Erythroblast (primary cell): ENCODE measurements around the gene ABCC3.

ENCODE experiments used
- DNase-seq, 2 experiments: peaks; one replicate each; lab custom pipeline; 2025; lab: John Stamatoyannopoulos, UW
- GATA1 ChIP-seq: IDR thresholded peaks from 2 replicates; pipeline ENCODE4 v1.6.1; 2011; ENCODE audit warnings: low read depth, mild to moderate bottlenecking, control low read depth, low read length, moderate library complexity
- POLR2A ChIP-seq: IDR thresholded peaks from 2 replicates; pipeline ENCODE4 v1.6.1; 2011; ENCODE audit warnings: mild to moderate bottlenecking, low read length

ABCC3 gene

DNA sequence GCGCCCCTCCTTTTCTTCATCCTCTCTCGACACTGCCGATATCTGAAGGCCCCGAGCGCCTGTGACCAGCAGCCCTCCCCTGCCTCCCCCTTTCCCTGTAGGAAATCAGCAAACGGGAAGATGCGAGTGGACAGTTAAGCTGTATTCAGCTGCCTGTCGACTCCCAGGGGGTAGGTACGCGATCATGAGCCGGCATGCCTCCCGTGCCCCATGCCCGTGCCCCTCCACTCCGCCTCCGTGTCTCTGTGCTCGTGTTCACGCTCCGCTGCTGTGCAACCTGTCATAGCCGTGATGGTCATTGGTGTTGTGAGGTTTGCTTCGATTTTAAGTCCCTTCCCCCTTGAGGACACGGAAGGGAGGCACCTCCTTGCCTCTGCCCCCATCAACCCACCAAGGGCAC lies 39.8 kb upstream of the ABCC3 start:
- DNase-seq = no peak
- no peak for TF ChIP-seq GATA1

DNA sequence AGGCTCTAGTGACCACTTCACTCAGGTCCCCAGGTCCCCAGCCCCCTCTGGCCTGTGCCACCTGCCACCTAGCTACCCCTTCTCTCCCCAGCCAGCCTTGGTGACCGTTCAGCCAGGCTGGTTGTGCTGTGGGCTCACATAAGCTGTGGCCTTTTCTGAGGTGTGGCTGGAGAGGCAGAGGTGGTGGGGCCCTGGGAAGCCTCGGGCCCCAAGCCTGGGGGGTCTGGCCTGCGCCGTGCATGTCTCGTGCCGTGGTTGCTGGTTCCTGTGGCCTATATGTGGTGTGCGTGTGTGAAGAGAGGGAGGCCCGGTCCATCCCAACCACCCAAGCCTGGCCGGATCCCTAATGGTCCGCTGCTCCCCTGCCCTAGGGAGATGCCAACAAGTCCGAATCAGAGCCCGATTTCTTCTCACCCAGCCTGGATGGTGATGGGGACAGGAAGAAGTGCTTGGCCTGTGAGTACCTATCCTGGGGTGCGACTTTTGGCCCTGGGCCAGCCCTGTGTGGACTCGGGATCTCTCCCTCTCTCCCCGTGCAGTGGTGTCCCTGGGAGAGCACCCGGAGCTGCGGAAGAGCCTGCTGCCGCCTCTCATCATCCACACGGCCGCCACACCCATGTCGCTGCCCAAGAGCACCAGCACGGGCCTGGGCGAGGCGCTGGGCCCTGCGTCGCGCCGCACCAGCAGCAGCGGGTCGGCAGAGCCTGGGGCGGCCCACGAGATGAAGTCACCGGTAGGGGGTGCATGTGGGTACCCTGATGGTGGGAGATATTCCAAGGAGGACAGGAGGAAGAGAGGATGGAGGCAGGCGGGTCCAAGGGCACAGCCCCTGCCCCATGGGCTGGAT lies 38.3 kb upstream of the ABCC3 start:
- TF ChIP-seq GATA1 (no peak), POLR2A (no peak)
- DNase-seq = peak in 1 of 2 experiments; percentile 37

DNA sequence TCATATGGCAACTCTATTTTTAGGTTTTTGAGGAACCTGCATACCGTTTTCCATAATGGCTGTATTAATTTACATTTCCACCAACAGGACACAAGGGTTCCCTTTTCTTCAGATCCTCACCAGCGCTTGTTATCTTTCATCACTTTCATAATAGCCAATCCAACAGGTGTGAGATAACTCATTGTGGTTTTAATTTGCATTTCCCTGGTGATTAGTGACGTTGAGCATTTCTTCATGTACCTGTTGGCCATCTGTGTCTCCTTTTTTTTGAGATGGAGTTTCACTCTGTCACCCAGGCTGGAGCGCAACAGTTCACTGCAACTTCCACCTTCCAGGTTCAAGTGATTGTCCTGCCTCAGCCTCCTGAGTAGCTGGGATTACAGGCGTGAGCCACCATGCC lies 36.2 kb upstream of the ABCC3 start:
- no peak for TF ChIP-seq POLR2A
- DNase-seq = no peak

DNA sequence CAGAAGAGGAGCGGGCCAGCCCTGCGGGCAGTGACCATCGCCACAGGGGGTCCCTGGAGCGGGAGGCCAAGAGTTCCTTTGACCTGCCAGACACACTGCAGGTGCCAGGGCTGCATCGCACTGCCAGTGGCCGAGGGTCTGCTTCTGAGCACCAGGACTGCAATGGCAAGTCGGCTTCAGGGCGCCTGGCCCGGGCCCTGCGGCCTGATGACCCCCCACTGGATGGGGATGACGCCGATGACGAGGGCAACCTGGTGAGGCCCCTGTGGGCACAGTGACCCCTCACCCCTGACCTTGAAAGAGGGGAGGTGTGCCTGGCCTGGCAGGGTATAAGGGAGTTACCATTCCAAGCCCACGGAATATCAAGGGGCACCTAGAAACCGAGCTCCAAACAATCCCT lies 35.1 kb upstream of the ABCC3 start:
- no peak for TF ChIP-seq GATA1
- TF ChIP-seq POLR2A = no peak

DNA sequence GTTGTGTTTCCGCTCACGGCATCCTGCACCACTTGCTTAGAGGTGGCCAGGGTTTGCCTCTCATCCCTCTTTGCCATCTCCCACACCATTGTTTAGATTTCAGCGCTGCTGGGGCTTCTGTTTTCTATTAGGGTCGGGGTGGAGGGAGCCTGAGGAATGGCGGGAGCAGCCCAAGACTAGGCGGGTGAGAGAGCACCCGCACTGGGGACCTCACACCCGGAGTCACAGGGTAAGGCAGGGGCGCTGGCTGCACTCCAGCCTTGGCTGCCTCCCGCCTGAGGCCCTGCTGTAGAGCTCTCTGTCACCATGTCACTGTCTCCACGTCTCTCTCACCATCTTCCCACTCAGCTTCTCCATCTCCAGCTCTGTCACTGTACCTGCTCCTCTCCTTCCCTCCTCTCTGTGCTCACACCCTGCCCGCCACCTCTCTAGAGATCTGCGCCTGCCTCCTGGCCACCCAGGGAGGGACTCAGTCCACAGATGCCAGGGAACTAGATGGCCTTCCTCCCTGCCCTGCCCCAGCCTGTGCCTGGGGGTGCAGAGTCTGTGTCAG lies 32.8 kb upstream of the ABCC3 start:
- TF ChIP-seq GATA1 (no peak), POLR2A (no peak)
- no peak for DNase-seq

More for the DNA sequence above, 35.1 kb upstream of the ABCC3 start:
- DNase-seq = no peak

DNA sequence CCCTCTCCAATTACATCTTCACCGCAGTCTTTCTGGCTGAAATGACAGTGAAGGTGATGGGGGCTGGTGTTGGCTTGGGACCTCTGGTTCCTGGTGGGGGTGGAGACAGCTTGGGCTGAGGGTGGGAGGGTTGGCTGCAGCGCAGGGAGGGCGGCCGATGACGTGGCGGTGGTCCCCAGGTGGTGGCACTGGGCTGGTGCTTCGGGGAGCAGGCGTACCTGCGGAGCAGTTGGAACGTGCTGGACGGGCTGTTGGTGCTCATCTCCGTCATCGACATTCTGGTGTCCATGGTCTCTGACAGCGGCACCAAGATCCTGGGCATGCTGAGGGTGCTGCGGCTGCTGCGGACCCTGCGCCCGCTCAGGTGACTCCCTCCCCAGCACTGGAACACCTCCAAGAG lies 31.8 kb upstream of the ABCC3 start:
- TF ChIP-seq POLR2A (no peak), GATA1 (no peak)
- no peak for DNase-seq

DNA sequence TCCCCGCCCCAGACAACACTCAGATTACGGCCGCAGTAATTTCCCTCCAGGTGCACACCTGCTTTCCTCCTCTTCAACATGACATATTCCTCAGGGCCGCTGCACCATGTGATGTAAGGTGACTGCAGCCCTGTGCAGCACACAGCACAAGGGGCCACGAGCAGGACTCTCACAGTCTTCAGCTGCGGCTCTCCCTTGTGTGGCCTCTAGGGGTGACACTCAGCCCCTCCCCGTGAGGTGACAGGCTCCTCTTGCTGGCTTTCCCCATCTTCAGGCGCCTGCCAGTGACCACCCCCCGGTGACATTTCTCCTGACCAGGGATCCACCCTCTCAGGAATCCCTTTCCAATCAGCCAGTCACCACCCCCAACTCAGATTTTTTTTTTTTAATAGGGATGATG lies 31.3 kb upstream of the ABCC3 start:
- peak in 1 of 2 experiments; percentile 11 for DNase-seq
- TF ChIP-seq GATA1 = no peak
- TF ChIP-seq POLR2A = no peak

DNA sequence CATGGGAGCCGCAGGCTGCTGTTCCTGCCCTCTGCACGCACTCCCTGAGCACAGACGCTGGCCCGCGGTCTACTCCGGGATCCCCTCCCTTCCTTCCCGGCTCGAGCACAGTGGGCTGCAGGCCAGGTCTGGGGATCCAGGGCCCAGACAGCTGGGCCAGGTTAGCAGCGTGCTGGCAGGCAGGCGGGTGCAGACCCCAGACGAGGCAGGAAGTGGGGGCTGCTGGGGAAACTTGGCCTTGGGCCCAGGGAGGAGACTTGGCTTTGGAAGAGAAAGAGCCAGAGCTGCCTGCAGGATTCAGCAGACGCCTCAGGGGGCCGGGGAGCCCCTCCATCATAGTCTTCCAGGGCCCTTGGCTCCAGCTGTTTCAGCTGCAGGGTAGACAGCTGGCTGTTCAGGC lies 30.2 kb upstream of the ABCC3 start:
- no peak for DNase-seq
- TF ChIP-seq POLR2A (no peak), GATA1 (no peak)

DNA sequence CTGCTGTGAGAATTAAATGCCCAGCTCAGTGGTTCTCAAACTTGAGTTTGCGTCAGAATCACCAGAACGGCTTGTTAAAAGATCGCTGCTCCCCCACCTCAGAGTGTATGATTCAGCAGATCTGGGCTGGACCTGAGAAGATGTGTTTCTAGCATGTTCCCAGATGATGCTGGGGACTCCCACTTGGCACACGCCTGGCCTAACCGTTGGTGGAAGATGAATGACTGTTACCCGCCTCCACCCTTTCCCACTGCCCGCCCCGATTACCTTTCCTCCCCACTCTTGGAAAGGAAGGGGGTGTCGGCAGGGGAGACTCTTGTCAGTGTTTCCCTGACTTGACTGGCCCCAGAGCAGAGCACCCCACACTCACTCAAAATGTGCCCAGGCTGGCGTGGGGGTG lies 29.3 kb upstream of the ABCC3 start:
- no peak for DNase-seq
- TF ChIP-seq GATA1 (no peak), POLR2A (no peak)

DNA sequence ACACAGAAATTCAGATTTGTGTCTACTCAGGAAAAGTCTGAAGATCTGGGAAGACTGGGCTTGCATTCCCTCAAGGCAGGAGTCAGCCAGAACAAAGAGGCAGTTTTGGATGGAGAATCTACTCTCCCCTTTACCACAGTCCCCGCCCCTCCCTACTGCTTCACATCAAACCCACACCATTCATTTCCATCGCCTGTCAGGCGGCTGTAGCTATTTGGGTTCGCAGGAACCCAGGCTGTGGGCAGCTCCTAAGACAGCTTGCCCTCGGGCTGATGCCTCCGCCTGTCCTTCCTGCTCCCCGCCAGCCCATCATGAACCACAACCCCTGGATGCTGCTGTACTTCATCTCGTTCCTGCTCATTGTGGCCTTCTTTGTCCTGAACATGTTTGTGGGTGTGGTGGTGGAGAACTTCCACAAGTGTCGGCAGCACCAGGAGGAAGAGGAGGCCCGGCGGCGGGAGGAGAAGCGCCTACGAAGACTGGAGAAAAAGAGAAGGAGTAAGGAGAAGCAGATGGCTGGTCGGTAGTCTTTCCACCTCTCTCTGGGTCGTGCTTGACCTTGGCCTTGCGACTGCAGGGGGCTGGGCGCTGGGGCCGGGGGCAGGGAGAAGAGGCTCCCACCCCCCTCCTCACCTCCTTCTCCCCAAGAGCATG lies 27.0 kb upstream of the ABCC3 start:
- DNase-seq = no peak
- TF ChIP-seq POLR2A (no peak), GATA1 (no peak)

DNA sequence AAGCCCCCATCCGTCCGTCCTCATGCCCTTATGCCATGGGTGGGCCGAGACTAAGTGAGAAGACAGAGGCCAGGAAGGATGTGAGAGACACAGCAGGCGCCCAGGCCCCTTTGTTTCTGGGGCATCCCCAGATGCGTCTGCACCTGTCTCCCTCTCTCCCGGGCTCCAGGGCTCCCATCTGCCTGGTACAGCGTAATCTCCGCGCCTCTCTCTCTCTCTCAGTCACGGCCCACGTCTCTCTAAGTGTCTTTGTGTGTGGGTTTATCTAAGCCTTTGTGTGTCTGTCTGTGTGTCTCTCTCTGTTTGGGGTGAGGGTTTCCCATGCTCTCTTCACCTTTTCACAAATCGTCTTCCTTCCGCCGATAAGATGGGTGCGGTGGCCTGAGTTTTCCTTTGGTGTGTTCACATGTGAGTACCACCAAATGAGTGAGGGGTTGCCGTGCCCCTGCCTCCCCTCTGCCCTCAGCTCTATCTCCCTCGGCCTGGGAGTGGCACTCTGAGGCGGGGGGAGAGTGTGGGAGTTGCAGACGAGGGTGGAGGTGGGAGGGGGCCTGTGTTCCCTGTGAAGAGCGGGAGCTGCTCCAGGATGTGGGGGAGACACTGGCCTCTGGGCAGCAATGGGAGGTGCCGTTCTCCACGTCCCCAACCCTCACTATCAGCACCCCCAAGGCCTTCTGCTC lies 25.8 kb upstream of the ABCC3 start:
- DNase-seq = no peak
- no peak for TF ChIP-seq GATA1
- TF ChIP-seq POLR2A = no peak

DNA sequence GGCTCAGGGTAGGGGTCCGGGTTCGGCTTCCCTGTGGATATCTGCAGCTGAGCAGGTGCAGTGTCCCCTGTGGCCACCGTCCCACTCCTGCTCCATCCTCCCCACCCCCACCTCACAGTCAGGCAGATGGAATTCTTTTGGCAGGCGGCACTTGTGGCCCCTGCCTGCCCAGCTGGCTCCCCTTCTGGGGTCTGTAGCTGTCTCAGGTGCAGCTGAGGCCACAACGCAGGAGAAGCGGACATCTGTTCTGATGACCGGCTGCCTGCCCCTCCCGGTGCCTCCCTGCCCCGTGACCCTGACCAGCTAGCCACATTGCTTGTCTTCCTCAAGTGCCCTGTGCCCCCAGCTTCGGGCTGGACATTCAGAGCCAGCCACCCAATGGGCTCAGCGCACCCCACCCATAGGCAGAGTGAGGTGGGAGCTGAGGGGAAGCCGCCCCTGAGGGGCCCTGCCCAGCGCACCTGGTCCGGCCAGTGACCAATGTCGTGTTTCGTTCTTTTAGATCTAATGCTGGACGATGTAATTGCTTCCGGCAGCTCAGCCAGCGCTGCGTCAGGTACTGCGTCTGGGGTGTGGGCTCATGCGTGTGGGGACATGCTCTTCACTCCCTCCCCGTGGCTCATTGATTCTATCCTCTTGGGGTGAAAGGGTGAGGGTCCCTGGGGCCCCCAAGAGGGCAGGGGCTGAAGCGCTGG lies 25.2 kb upstream of the ABCC3 start:
- TF ChIP-seq POLR2A (no peak), GATA1 (no peak)
- no peak for DNase-seq

DNA sequence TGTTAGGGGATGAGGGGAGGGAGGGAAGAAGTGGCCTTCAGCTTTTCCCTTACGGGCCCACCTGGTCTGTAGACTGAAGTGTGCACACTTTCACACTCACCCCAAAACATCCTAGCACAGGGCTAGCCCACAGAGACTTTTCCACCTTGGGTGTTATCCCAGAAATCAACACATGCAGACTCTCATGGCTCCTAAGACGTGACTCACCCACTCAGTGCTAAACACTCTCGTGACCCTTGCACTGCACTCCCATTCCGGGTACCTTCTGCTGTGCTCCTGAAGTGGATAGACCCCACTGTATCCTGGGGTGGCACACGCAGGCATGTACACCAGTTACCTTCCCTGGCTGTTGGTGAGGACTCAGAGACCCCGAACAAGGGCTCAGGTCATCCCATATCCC lies 23.0 kb upstream of the ABCC3 start:
- TF ChIP-seq POLR2A (no peak), GATA1 (no peak)
- no peak for DNase-seq

DNA sequence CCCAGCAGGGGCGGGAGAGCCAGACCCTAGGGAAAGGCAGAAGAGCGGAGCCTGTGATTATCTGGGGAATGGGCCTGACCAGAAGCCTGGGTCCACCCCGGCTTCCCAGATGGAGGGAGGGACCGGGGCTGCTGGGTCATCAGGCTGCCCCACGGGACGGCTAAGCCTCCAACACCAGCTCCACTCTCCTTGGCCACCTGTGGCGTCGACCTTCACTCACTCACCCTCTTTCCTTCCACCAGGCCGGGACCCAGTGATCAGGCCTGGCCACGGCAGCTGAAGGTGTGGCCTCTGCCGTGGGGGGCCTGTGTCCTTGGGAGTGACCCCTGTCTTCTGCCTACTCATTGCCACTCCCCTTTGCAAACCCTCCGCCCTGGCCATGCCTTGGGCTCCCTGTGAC lies 22.4 kb upstream of the ABCC3 start:
- no peak for TF ChIP-seq GATA1
- no peak for DNase-seq
